A549 (cell line): ENCODE results near the gene PDE4D. TPM values are rescaled to one million over a fixed set of nuclear protein-coding genes. Genes with fewer than 3 reads are reported as not detected.

Experiments
- ATAC-seq, 2 experiments: fragments of 200-7000 bp in 1 of 2; fragments of >200 bp in 1 of 2; cut with Nextera tagmentation in 1 of 2; cut with Tn5 transposase in 1 of 2; 3 replicates each; pipeline versions ENCODE4 v1.8.0 to v1.9.1; 2018 to 2020; ENCODE audit warnings: mild to moderate bottlenecking in 1 of 2, moderate library complexity in 1 of 2
- CTCF ChIA-PET: fragments of 300-600 bp; sonication (Branson Sonifier 250); formaldehyde crosslinking; extraction: SDS; loops from one replicate; lab custom pipeline; 2021; ENCODE audit warnings: antibody characterized with exemption, inconsistent platforms; lab: Yijun Ruan, JAX
- POLR2A ChIA-PET: fragments of 350-600 bp; formaldehyde crosslinking; extraction: SDS; loops from one replicate; lab custom pipeline; 2021; ENCODE audit warnings: antibody characterized with exemption, inconsistent platforms; lab: Yijun Ruan, JAX
- DNase-seq, 2 experiments: peaks; one replicate each; pipeline versions ENCODE4 v3.0.0 to v3.0.0-alpha.2; 2011 to 2016; ENCODE audit warnings: low read depth in 1 of 2, low spot score in 1 of 2
- FAIRE-seq: peaks from 2 replicates; lab custom pipeline; 2011; peaks lifted over from hg19 to GRCh38; lab: Jason Lieb, UNC
- H3K27ac ChIP-seq, 2 experiments: fragments of >200 bp; sonication (Bioruptor Twin); formaldehyde crosslinking; 3 replicates each; pipeline ENCODE4 v1.5.1; 2016 to 2017
- H3K4me1 ChIP-seq: fragments of >200 bp; sonication (Bioruptor Twin); formaldehyde crosslinking; 3 replicates; pipeline ENCODE4 v1.6.1; 2016
- H3K4me2 ChIP-seq: fragments of >200 bp; sonication (Bioruptor Twin); formaldehyde crosslinking; 3 replicates; pipeline ENCODE4 v1.6.1; 2016
- H3K4me3 ChIP-seq: fragments of >200 bp; sonication (Bioruptor Twin); formaldehyde crosslinking; 3 replicates; pipeline ENCODE4 v1.5.1; 2016
- H3K9me3 ChIP-seq: fragments of >200 bp; sonication (Bioruptor Twin); formaldehyde crosslinking; 3 replicates; pipeline ENCODE4 v1.6.1; 2016
- BHLHE40 ChIP-seq: IDR thresholded peaks from 2 replicates; pipeline ENCODE4 v1.6.1; 2012; ENCODE audit warnings: low read depth, low read length, inconsistent platforms
- CBX8 ChIP-seq: fragments of 200-600 bp; sonication (generic); IDR thresholded peaks from 2 replicates; pipeline ENCODE4 v1.6.1; 2016
- EHMT2 ChIP-seq: fragments of 200-600 bp; sonication (generic); IDR thresholded peaks from 2 replicates; pipeline ENCODE4 v1.6.1; 2016; ENCODE audit warnings: antibody characterized with exemption, low read depth, mild to moderate bottlenecking, moderate library complexity
- ELK1 ChIP-seq: fragments of 150-350 bp; IDR thresholded peaks from 2 replicates; pipeline ENCODE4 v1.6.1; 2014; ENCODE audit warnings: low read depth, mild to moderate bottlenecking, low read length
- EP300 ChIP-seq, 2 experiments: fragments of >200 bp; sonication (Bioruptor Twin); formaldehyde crosslinking; IDR thresholded peaks; 2 replicates in 1 of 2; 3 replicates in 1 of 2; pipeline ENCODE4 v1.6.1; 2016 to 2017
- FOXS1 ChIP-seq: fragments of 250-450 bp; sonication (Bioruptor Pico); IDR thresholded peaks from 2 replicates; pipeline ENCODE4 v1.5.0; 2020; ENCODE audit warnings: mild to moderate bottlenecking, moderate library complexity
- GATA3 ChIP-seq: IDR thresholded peaks from 2 replicates; pipeline ENCODE4 v1.6.1; 2012; ENCODE audit warnings: borderline replicate concordance
- HDAC2 ChIP-seq: fragments of 200-600 bp; sonication (generic); IDR thresholded peaks from 2 replicates; pipeline ENCODE4 v1.6.1; 2016
- JUN ChIP-seq, 2 experiments: fragments of >200 bp; sonication (Bioruptor Twin); formaldehyde crosslinking; IDR thresholded peaks; 2 replicates in 1 of 2; 3 replicates in 1 of 2; pipeline ENCODE4 v1.6.1; 2016 to 2017
- JUNB ChIP-seq: fragments of >200 bp; sonication (Bioruptor Twin); formaldehyde crosslinking; IDR thresholded peaks from 2 replicates; pipeline ENCODE4 v1.6.1; 2016
- KDM5A ChIP-seq: fragments of 200-600 bp; sonication (generic); IDR thresholded peaks from 2 replicates; pipeline ENCODE4 v1.6.1; 2016; ENCODE audit warnings: antibody characterized with exemption, mild to moderate bottlenecking
- MAFK ChIP-seq: fragments of 450-650 bp; IDR thresholded peaks from 2 replicates; pipeline ENCODE4 v1.6.1; 2014; ENCODE audit not compliant: partially characterized antibody
- MAX ChIP-seq: IDR thresholded peaks from 2 replicates; pipeline ENCODE4 v1.6.1; 2012
- MAZ ChIP-seq: fragments of 150-350 bp; IDR thresholded peaks from 2 replicates; pipeline ENCODE4 v1.6.1; 2014; ENCODE audit warnings: antibody characterized with exemption, low read depth, low read length, borderline replicate concordance
- NR3C1 ChIP-seq: fragments of >200 bp; sonication (Bioruptor Twin); formaldehyde crosslinking; IDR thresholded peaks from 3 replicates; pipeline ENCODE4 v1.6.1; 2017
- PHF8 ChIP-seq: fragments of 200-600 bp; sonication (generic); IDR thresholded peaks from 2 replicates; pipeline ENCODE4 v1.6.1; 2016; ENCODE audit warnings: low read depth, mild to moderate bottlenecking, antibody characterized with exemption, moderate library complexity, borderline replicate concordance
- POLR2AphosphoS2 ChIP-seq: conservative IDR thresholded peaks from 2 replicates; pipeline ENCODE4 v1.6.1; 2012; ENCODE audit warnings: low read length, improper control_type of control experiment, inconsistent platforms
- RCOR1 ChIP-seq: fragments of 150-350 bp; IDR thresholded peaks from 2 replicates; pipeline ENCODE4 v1.6.1; 2014; ENCODE audit warnings: antibody characterized with exemption, low read length, low read depth
- SREBF2 ChIP-seq: fragments of 450-650 bp; IDR thresholded peaks from 2 replicates; pipeline ENCODE4 v1.6.1; 2014; ENCODE audit warnings: mild to moderate bottlenecking, moderate library complexity
- TP53 ChIP-seq: fragments of 250-450 bp; sonication (Bioruptor Pico); IDR thresholded peaks from 2 replicates; pipeline ENCODE4 v1.5.0; 2021; ENCODE audit warnings: mild to moderate bottlenecking, moderate library complexity
- ZSCAN20 ChIP-seq: fragments of 250-450 bp; sonication (Bioruptor Pico); IDR thresholded peaks from 2 replicates; pipeline ENCODE4 v1.8.0; 2022; ENCODE audit warnings: mild to moderate bottlenecking, moderate library complexity
- WGBS: methylation state at CpG from one replicate; pipeline ENCODE4 v1.1.6; 2017; ENCODE audit errors: missing lambda C conversion rate; 5-methylcytosine and 5-hydroxymethylcytosine counted together
- polyA plus RNA-seq, 4 experiments: library from polyadenylated mRNA; depleted of rRNA in 3 of 4; stranded (reverse); fragments of >200 nt; fragmentation: RNase III in 1 of 4; extraction: RNeasy Plus Mini Kit Qiagen cat#74134 plus additional on column Dnase treatment in 1 of 4; gene quantifications; 2 replicates in 3 of 4; 3 replicates in 1 of 4; pipeline ENCODE4 v1.2.3, GENCODE V29; 2011 to 2017
- TF ChIP-seq, protein P1 (sequence below): fragments of 450-650 bp; IDR thresholded peaks from 2 replicates; pipeline ENCODE4 v1.6.1; 2014; ENCODE audit warnings: antibody characterized with exemption
- TF ChIP-seq, protein P2 (sequence below): fragments of 250-450 bp; sonication (Bioruptor Pico); IDR thresholded peaks from 2 replicates; pipeline ENCODE4 v1.5.0; 2020; ENCODE audit warnings: low read depth, mild to moderate bottlenecking, moderate library complexity

PDE4D gene
- polyA plus RNA-seq, 2 of the 4 experiments (the other 2 are of a cell fraction), result 74.0 to 213 TPM

GRCh38 chr5:59532979-59533729, 360.4 kb downstream of the PDE4D start:
- POLR2A ChIA-PET, result interaction anchor here (1.4 kb wide), 1 partner anchor 11 kb away, joined by 4 read pairs; no protein-coding TSS in a partner anchor
- DNase-seq (no peak), FAIRE-seq (peak; percentile 51), ATAC-seq (no peak)
- H3K4me2 ChIP-seq, result 0 out of 3 replicates have a peak overlapping the region, but pooled peaks have one; percentile 19
- CTCF ChIA-PET, result no interaction called here
- no peak overlapping the region for H3K4me3 ChIP-seq
- no peaks in the 10 kb centered on the region for H3K9me3 ChIP-seq
- H3K4me1 ChIP-seq, result peaks cover 97% of the 10 kb centered on the region
- H3K27ac ChIP-seq, result peak overlapping the region; percentile 34 to 57; a peak in 5 of 6 replicates
- 90% methylated on average over 1 of the region's 1 CpG for WGBS
- TF ChIP-seq, protein P1, sequence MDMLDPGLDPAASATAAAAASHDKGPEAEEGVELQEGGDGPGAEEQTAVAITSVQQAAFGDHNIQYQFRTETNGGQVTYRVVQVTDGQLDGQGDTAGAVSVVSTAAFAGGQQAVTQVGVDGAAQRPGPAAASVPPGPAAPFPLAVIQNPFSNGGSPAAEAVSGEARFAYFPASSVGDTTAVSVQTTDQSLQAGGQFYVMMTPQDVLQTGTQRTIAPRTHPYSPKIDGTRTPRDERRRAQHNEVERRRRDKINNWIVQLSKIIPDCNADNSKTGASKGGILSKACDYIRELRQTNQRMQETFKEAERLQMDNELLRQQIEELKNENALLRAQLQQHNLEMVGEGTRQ, result no peak
- TF ChIP-seq MAFK, result peak; percentile 91
- TF ChIP-seq, all 56 proteins: peak for 1

- DNase-seq (no peak), ATAC-seq (peak in 1 of 2 experiments; percentile 49; a peak in 3 of 6 replicates), FAIRE-seq (peak; percentile 13)
- H3K4me2 ChIP-seq, result peak overlapping the region; percentile 30
- no peak overlapping the region for H3K4me3 ChIP-seq
- 34% methylated on average over 1 of the region's 1 CpG for WGBS
- peak overlapping the region; percentile 64 to 77 for H3K27ac ChIP-seq
- POLR2A ChIA-PET, result no interaction called here
- CTCF ChIA-PET, result interaction anchor here (2.9 kb wide), 1 partner anchor 11 kb away, joined by 9 read pairs; no protein-coding TSS in a partner anchor
- H3K4me1 ChIP-seq, result peaks cover 91% of the 10 kb centered on the region
- no peak for TF ChIP-seq POLR2AphosphoS2
- no peak for TF ChIP-seq GATA3
- TF ChIP-seq ELK1, result no peak
- TF ChIP-seq BHLHE40, result no peak
- no peak for TF ChIP-seq HDAC2
- peaks cover 4% of the 10 kb centered on the region; the same call in 2 of the 3 replicates for H3K9me3 ChIP-seq
These were observed 364.3 kb downstream of the PDE4D start for GRCh38 chr5:59529239-59529638.

GRCh38 chr5:59528202-59528862, 365.2 kb downstream of the PDE4D start:
- TF ChIP-seq ZSCAN20 (no peak), HDAC2 (no peak), MAX (no peak), TP53 (CRISPR knock-in tag) (no peak), JUN (IDR thresholded peaks at IDR 0.05) (no peak), RCOR1 (no peak), NR3C1 (no peak), JUNB (no peak), EP300 (IDR thresholded peaks at IDR 0.05) (no peak), KDM5A (no peak), POLR2AphosphoS2 (no peak), MAZ (no peak), SREBF2 (no peak), PHF8 (no peak), FOXS1 (no peak), EHMT2 (no peak), CBX8 (no peak)
- TF ChIP-seq, protein P1, result no peak
- TF ChIP-seq, protein P2, sequence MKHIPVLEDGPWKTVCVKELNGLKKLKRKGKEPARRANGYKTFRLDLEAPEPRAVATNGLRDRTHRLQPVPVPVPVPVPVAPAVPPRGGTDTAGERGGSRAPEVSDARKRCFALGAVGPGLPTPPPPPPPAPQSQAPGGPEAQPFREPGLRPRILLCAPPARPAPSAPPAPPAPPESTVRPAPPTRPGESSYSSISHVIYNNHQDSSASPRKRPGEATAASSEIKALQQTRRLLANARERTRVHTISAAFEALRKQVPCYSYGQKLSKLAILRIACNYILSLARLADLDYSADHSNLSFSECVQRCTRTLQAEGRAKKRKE, result no peak
- H3K9me3 ChIP-seq, result peaks cover 12% of the 10 kb centered on the region
- FAIRE-seq (no peak), DNase-seq (no peak), ATAC-seq (no peak)
- no peak overlapping the region for H3K4me3 ChIP-seq
- H3K4me1 ChIP-seq, result peaks cover 82% of the 10 kb centered on the region
- ChIA-PET CTCF (interaction anchor here (0.6 to 2.9 kb wide), 4 partner anchors 10 to 114 kb away, joined by 3 to 9 read pairs (median 4); no protein-coding TSS in a partner anchor), POLR2A (interaction anchor here (1.4 kb wide), 1 partner anchor 11 kb away, joined by 3 read pairs; no protein-coding TSS in a partner anchor)
- 44% methylated on average over 2 of the region's 2 CpGs for WGBS
- H3K4me2 ChIP-seq, result peak overlapping the region; percentile 30
- H3K27ac ChIP-seq, result peak overlapping the region; percentile 64 to 77
